Measurements from ENCODE around the gene NLRP4.

NLRP4 gene, protein sequence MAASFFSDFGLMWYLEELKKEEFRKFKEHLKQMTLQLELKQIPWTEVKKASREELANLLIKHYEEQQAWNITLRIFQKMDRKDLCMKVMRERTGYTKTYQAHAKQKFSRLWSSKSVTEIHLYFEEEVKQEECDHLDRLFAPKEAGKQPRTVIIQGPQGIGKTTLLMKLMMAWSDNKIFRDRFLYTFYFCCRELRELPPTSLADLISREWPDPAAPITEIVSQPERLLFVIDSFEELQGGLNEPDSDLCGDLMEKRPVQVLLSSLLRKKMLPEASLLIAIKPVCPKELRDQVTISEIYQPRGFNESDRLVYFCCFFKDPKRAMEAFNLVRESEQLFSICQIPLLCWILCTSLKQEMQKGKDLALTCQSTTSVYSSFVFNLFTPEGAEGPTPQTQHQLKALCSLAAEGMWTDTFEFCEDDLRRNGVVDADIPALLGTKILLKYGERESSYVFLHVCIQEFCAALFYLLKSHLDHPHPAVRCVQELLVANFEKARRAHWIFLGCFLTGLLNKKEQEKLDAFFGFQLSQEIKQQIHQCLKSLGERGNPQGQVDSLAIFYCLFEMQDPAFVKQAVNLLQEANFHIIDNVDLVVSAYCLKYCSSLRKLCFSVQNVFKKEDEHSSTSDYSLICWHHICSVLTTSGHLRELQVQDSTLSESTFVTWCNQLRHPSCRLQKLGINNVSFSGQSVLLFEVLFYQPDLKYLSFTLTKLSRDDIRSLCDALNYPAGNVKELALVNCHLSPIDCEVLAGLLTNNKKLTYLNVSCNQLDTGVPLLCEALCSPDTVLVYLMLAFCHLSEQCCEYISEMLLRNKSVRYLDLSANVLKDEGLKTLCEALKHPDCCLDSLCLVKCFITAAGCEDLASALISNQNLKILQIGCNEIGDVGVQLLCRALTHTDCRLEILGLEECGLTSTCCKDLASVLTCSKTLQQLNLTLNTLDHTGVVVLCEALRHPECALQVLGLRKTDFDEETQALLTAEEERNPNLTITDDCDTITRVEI

DNA sequence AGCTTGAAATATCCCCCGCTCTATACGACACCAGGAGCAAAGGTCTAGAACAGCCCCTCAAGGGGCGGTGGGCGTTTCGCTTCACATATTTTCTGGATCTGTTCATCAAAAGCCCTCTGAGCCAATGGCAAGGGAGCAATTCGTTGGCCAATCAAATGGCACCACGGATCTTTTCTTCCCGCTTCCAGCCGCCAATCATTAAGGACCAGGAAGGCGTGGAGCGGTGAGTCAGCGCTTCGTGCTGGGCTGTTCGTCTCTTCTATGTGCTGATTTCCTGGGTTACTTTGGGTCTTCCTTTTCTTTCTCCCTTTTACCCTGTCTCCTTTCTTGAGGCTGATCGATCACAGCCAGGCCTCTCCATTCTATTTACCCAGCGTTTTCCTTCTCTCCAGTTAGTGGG lies at the start of gene NLRP4:
Gene NLRP4 (plus strand): TSS at position 201 of the 400 bp plus-strand sequence. CDS start 15,541 bp downstream, outside the sequence.
- DNase-seq: no peak

DNA sequence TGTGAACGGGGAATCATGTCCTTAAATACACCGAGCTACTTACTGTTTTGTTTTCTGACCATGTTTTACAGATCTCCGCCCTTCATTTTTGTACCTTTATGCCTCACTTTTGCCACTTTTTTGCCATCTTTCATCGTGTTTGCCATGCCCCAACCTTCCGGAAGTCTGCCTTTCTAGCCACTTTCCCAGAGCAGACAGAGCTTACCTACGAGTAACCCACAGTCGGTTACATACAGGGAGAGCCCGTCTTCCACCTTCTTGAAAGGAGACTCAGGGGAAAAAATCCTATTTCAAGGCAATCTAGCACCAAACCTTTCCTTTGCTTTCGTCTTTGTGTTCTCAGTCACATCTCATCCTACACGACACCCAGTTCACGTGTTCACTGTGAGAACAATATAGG lies 41.3 kb upstream of the NLRP4 start:
- no peak for DNase-seq

DNA sequence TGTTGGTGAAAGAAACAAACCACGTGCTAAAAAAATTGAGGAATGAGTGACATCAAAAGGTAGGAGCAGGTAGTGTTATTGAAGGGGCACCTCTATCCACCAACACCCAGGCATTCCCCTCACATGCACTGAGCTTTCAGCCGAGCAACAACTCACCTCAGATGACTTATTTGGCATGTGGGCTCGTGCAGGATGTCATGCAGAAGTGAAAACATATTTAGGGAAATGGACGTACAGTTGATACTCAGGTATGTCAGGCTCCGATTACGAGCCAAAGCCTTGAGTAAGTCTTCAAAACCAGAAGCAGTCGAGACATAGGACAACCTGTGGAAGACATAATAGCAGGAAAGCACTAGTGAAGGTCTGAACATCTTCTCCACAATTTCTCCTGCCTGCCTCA lies 34.9 kb upstream of the NLRP4 start:
- no peak for DNase-seq

DNA sequence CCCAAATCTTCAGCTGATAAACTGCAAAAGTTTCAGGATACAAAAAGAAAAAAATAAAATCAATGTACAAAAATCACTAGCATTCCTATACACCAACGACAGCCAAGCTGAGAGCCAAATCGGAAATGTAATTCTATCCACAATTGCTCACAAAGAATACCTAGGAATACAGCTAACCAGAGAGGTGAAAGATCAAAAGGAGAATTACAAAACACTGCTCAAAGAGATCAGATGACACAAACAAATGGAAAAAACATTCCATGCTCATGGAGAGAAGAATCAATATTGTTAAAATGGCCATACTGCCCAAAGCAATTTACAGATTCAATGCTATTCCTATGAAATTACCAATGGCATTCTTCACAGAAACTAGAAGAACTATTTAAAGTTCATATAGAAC lies 34.1 kb upstream of the NLRP4 start:
- DNase-seq: no peak

DNA sequence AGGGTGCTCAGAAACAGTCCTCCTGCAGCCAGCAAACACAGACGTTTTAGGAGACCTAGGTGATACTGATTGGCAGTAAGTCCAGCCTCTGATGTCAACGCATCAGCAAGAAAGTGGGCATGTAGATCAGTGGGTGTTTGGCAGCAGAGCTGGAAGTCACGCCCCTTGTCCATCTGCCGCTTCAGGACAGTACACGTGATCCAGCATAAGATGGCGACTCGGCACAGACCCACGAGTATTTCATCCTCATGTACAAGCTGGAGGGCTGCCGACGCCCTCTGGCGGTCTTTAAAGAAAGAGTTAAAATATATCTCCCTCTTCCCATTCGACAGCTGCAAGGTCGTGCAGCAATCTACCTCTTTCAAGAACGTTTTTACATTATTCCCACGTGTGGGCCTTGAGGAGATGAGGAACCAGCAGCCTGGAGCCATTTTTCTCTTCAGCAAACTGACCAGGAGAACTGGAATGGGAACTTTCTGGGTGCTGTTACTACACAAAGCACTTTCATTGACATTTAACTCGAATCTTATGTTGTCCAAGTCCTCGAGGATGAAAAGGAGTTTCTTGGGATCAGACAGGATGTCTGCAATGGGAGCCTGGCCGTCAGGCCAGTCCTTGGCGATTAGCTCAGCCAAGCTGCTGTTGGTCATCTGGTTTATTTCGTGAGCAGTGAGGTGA lies 26.8 kb upstream of the NLRP4 start:
- DNase-seq: peak; percentile 71 to 85

DNA sequence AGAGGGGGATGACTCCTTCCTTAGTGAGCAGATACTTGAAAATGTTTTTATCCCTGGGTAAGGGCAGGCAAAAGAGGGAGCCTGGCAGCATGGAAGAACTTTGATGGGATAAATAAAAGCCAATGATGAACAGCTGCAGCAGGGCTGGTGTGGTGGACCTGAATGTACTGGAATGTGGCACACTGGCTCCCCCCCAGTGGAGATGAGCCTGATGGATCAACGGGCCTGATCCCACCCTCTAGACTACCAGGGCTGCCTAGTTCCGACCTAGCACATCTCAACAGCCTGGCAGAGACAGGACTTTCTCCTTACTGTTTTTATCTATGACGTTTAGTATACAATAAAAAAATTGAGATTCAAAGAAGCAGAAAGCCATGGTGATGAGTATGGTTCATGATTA lies 25.0 kb upstream of the NLRP4 start:
- no peak for DNase-seq

DNA sequence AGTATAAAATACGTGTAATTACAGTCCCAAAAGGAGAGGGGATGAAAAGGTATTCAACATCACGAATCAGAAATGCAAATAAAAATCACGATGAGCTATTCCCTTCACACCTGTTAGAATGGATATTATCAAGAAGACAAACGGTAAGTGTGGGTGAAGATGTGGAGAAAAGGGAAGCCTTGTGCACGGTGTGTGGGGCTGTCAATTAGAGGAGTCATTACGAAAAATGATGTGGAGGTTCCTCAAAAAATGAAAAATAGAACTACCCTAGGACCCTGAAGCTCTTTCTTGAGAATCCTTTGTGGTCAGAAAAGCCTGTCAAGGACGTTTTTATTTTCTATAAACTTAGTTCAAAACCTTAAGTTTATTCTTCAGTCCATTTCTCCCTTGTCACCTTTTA lies 23.9 kb upstream of the NLRP4 start:
- DNase-seq: no peak

DNA sequence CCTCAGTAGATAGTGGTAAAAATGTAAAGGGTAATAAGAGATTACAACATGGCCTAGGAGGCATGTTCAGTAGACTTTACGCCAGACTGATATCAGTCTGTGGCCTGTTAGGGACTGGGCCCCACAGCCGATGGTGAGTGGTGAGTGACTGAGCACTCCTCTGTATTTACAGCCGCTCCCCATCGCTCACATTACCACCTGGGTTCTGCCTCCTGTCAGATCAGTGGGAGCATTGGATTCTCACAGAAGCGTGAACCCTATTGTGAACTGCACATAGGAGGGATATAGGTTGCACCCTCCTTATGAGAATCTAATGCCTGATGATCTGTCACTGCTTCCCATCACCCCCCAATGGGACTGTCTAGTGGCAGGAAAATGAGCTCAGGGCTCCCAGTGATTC lies 22.4 kb upstream of the NLRP4 start:
- DNase-seq: no peak

DNA sequence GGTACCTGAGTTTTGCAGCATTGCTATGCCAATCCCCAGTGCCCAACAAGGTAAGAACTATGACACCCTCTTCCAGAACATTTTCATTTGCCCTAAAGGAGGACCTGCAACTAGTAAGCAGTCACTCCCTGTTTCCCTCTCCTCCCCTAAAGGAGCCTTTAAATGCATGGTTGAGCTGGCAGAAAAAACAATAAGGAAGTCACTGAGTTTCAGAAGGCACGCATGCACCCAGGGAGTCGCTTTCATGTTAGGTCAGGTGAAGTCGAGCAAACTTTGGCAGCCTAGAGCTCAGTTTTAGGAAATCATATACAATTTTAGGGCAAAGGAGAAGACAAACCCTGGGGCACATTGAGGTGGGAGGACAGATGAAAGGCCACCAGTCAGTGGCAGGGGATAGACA lies 16.3 kb upstream of the NLRP4 start:
- DNase-seq: no peak

DNA sequence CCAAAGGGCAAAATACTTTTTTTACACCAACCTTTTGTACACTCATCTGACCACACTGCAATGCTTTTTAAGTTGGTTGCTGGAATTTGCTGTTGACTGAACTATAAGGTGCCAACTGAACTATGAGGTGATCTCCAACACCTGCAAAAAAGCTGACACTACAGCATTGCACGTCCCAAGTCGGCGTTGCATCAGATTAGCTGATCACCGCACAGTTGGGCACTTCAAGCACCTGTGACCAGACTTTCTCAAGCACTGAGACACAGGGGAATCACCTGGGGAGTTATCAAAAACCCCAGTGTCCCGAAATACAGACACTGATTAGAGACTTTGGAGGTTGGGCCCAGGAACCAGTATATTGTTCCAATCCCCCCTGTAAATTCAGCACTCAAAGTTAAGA lies 5.7 kb upstream of the NLRP4 start:
- no peak for DNase-seq

DNA sequence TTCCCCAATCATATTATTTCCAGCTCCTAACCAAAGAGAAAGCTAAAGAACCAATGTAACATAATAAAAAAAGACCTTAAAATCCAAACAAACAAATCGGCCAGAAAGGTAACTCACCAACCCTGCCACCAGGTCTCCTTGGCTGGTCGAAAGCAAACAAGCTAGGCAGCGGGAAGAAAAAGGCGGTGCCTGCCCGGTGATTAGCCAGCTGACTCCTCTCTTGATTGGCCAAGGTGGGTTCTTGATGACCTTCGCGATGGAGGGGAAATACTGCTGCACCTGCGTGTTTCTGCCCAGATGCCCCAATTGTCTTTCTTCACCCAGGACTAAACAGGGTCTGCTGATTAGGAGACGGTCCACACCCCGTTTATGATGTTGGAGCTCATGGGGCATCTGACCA lies 4.5 kb upstream of the NLRP4 start, which contains the start of gene NLRP11:
Gene NLRP11 (minus strand): TSS at position 154 of the 400 bp plus-strand sequence. CDS start 13,825 bp downstream, outside the sequence.
- no peak for DNase-seq

DNA sequence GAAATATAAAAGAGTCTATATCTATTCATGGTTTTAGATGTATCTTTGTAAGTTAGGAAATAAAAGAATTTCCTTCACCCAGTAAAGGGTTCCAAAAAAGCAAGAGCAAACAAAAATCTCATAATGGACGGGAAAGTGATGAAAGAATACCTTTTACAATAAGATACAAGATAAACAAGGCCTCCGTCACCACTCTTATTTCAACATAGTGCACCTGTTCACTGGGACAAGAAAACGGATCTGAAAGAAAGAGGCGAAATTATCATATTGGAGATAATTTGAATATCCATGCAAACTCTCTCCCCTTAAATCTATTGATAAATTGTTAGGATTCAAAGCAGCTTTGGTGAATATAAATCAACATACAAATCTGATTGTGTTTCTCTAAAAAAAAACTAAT lies 3.7 kb upstream of the NLRP4 start:
- no peak for DNase-seq

DNA sequence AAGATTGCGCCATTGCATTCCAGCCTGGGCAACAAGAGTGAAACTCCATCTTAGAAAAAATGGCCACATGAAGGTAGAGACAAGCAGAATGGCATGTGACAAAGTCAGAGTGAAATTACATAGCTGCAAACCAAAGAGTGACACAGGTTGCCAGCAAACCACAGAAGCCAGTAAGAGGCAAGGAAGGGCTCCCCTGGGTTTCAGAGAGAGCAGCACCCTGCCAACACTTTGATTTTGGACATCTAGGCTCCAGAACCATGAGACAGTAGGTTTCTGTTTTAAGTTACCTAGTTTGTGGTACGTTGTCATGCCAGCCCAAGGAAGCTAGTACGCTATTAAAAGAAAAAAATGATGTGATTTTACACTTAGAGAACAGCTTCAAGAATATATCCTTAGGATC lies 1.9 kb downstream of the NLRP4 start:
- DNase-seq: no peak

DNA sequence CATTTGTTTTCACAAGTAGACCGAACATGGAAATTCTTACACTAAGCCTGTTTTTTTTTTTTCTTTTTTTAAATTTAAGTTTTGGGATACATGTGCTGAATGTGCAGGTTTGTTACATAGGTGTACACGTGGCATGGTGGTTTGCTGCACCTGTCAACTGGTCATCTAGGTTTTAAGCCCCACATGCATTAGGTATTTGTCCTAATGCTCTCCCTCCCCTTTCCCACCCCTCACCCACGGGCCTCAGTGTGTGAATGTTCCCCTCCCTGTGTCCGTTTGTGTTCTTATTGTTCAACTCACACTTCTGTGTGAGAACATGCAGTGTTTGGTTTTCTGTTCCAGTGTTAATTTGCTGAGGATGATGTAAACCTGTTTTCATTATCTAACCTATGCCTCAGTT lies 2.6 kb downstream of the NLRP4 start:
- no peak for DNase-seq

DNA sequence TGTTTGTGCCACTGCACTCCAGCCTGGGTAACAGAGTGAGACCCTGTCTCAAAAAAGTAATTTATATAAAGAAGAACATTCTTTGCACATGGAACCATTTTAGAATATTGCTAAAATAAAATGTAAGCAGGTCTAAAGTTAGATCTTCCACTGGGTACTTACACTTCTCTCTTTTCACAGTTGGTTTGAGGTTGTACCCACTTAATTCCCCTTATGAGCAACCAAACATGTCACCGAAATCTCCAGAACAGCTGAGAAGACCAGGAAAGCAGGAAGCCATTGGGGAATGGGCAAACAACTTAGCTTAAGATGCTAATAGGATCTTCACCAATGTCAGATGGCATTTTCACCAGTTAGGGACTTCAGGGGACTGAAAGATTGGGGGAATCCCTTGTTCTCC lies 18.8 kb downstream of the NLRP4 start:
- DNase-seq: no peak

DNA sequence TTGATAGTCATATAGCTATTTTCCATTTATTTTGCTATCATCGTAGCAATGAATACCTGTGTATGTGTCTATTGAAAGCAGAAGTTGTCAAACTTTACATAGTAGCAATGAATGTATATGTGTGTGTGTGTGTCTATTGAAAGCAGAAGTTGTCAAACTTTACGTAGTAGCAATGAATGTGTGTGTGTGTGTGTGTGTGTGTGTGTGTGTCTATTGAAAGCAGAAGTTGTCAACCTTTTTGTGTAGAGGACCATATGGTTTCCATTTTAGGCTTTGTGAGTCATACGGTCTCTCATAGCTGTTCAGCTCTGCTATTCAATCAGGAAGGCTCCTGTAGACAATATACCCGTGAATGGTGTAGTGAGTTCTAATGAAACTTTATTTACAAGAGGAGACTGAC lies 20.8 kb downstream of the NLRP4 start:
- DNase-seq: no peak

DNA sequence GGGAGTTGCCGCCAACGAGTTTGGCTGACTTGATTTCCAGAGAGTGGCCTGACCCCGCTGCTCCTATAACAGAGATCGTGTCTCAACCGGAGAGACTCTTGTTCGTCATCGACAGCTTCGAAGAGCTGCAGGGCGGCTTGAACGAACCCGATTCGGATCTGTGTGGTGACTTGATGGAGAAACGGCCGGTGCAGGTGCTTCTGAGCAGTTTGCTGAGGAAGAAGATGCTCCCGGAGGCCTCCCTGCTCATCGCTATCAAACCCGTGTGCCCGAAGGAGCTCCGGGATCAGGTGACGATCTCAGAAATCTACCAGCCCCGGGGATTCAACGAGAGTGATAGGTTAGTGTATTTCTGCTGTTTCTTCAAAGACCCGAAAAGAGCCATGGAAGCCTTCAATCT lies 21.6 kb downstream of the NLRP4 start:
- no peak for DNase-seq

DNA sequence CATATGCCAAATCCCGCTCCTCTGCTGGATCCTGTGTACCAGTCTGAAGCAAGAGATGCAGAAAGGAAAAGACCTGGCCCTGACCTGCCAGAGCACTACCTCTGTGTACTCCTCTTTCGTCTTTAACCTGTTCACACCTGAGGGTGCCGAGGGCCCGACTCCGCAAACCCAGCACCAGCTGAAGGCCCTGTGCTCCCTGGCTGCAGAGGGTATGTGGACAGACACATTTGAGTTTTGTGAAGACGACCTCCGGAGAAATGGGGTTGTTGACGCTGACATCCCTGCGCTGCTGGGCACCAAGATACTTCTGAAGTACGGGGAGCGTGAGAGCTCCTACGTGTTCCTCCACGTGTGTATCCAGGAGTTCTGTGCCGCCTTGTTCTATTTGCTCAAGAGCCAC lies 22.1 kb downstream of the NLRP4 start:
- no peak for DNase-seq

DNA sequence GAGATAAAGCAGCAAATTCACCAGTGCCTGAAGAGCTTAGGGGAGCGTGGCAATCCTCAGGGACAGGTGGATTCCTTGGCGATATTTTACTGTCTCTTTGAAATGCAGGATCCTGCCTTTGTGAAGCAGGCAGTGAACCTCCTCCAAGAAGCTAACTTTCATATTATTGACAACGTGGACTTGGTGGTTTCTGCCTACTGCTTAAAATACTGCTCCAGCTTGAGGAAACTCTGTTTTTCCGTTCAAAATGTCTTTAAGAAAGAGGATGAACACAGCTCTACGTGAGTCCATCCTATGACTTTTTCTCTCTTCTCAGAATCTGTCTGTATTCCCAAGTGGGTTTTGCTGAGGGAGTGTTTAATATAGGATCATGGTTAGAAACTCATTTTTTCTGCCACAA lies 22.6 kb downstream of the NLRP4 start:
- no peak for DNase-seq

DNA sequence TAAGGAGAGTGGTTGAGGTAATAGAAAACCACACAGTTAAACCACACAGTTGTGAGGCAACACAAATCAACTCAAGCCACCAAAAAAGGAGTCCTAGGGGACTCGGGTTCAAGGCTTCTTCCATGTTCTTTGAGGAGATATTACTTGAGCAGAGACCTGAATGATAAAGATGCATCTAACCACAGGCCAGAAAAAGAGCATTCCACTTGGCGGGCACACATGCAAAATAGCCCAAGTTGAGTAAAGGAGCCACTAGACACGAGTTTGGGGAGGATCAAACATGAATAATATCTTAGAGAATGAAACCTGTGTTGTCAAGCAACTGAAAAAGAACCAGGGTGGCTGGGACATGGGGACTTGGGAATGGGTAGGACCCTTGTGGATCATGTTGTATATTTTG lies 30.2 kb downstream of the NLRP4 start:
- no peak for DNase-seq

DNA sequence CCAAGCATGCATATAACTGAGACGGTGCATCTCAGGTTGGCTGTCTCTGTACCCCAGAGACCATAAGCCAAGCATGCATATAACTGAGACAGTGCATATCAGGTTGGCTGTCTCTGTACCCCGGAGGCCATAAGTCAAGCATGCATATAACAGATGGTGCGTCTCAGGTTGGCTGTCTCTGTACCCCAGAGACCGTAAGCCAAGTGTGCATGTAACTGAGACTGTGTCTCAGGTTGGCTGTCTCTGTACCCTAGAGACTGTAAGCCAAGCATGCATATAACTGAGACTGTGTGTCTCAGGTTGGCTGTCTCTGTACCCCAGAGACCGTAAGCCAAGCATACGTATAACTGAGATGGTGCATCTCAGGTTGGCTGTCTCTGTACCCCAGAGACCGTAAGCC lies 30.8 kb downstream of the NLRP4 start:
- DNase-seq: no peak

DNA sequence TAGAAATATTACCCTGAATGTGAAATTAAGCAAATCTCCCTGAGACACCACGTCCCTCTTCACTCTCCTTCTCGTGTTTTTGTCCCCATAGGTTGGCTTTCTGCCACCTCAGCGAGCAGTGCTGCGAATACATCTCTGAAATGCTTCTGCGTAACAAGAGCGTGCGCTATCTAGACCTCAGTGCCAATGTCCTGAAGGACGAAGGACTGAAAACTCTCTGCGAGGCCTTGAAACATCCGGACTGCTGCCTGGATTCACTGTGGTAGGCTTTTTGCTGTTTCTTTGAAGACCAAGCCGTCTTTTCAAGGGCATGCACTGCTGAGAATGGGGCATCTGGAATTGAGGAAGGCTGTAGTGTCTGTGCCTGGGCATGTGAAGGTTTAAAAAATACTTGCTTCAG lies 34.4 kb downstream of the NLRP4 start:
- DNase-seq: no peak

DNA sequence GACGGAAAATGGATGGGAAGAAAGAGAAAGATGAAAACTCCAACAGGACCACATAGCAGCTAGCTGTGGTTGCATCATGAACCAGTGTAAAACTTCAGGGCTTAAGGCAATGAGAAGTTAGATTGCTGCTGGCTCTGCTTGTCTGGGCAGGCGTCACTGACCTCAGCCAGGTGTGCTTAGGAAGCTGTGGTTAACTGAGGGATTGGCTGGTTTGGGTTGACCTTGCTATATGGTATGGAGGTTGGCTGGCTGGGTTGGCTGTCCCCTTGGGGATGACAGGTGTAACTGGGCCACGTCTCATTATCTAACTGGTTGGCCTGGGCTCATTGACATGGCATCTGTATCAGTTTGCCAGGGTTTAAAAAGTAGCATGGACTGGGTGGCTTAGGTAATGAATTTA lies 40.9 kb downstream of the NLRP4 start:
- no peak for DNase-seq
